Measurements from ENCODE around the gene MVB12A.

MVB12A gene

DNA sequence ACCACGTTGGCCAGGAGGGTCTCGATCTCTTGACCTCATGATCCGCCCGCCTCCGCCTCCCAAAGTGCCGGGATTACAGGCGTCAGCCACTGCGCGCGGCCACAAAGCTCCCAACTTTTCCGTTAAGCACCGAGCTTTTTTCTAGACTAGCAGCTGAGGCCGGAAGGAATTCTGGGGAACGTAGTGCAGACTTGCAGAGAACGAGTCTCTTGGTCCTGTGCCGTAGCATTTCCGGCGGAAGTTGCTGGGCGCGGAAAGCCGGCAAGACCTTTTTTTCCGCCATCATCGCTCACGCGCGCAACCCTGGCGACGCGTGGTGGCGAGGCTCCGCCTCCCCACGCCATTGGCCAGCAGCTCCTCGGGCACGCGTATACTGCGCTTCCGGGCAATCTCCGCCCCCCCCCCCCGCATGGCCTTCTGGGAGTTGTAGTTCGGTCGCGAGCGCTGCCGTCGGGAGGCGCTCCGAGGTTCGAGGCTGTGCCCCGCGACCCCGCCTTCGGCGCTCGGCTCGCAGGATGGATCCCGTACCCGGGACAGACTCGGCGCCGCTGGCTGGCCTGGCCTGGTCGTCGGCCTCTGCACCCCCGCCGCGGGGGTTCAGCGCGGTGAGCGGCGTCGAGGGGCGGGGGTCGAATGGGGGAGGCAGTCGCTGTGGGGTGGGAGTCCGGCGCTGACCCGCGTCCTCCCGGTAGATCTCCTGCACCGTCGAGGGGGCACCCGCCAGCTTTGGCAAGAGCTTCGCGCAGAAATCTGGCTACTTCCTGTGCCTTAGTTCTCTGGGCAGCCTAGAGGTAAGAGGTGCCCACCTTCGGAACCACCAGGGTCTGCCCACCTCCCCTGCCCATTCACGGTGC is at the start of gene MVB12A:
Gene MVB12A (plus strand): TSS at position 427 of the 854 bp plus-strand sequence. CDS start 89 bp downstream, at position 516.
- DNase-seq: peak; percentile 97

DNA sequence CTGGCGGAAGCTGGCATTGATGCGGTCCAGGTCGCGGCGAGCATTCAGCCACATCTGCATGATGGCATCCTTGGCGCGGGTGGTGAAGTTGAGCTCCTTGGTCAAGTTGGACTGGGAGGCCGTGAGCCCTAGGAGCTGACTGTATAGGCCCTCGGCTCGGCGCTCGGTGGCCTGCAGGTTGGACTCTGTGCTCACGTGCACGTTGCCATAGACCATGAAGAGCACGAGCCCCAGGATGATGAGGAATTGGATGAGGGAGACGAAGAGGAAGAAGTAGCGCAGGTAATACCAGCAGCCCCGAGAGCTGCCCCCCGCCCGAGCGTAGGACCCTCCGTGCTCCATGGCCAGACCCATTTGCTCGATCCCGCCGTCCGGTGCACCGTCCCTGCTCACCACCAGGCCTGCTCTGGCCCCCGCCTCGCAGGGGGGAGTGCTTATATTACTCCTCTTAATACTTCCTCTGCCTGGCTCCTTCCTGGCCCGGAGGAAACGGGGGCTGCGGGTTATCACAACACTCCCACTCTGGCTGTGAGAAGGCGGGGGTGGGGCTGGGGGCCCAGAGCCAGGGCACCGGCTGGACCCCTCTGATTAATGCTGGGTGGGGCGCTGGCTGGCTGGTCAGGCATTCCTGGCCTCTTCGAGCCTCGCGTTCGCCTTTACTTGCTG is 42.8 kb upstream of the MVB12A start, which contains the start of gene PLVAP:
Gene PLVAP (minus strand): TSS at position 408 of the 666 bp plus-strand sequence. CDS start 54 bp downstream, at position 354.
- no peak for DNase-seq

DNA sequence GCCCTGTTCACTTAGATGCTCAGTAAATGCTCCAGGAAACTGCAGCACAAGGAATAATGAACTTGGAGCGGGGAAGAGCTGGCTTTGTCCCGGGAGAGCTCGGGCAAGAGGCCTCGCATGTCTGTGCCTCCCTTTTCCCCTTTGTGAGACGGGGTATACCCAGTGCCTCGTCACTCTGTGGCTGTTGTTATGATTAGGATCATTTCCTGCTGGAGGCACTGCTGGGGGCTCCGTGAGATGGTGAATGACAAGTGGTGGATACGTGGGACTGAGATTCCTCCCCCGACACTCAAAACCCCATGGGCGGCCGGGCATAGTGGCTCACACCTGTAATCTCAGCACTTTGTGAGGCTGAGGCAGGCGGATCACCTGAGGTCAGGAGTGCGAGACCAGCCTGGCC is 41.6 kb upstream of the MVB12A start:
- DNase-seq: no peak

GRCh38 chr19:17379221-17379631 is 40.6 kb upstream of the MVB12A start:
- DNase-seq: no peak

- no peak for DNase-seq
These were observed 39.3 kb upstream of the MVB12A start for GRCh38 chr19:17380426-17381138.

- peak; percentile 61 for DNase-seq
These were observed 33.8 kb upstream of the MVB12A start for GRCh38 chr19:17385878-17386611.

- no peak for DNase-seq
These were observed 30.6 kb upstream of the MVB12A start for GRCh38 chr19:17389288-17389687.

GRCh38 chr19:17389957-17390664 is 29.7 kb upstream of the MVB12A start:
- DNase-seq: no peak

DNA sequence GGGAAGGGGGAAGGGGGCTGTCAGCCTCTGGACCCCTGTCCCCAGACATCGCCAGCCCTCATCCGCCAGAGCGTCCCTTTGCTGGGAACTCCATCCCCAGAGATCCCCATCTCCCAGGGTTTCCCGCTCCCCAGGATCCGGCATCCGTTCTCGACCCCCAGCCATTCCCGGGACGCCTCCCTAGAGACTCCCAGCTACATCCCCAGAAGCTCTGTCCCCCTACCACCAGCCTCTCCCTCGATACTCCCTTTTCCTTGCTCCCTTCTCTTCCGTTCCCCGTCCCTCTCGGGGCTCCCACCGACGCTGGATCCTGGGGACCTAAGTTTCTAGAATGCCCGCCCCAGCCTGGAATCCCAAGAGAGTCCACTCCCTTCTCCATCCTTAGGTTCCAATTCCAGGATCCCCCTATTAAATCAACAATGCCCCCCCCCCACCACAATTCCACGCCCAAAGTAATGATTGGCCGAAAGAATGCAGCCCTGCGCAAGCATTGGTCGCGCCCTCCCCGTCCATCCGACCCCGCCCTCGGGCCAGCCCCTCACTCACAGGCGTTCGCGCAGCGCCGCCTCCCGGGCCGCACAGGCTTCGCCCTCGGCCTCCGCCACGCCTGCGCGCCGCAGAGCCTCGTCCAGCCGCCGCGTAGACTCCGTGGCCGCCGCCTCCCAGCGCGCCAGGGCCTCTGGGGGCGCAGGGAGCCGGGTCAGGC is 29.0 kb upstream of the MVB12A start:
- DNase-seq: peak; percentile 86

- no peak for DNase-seq
These were observed 28.3 kb upstream of the MVB12A start for GRCh38 chr19:17391371-17392151.

DNA sequence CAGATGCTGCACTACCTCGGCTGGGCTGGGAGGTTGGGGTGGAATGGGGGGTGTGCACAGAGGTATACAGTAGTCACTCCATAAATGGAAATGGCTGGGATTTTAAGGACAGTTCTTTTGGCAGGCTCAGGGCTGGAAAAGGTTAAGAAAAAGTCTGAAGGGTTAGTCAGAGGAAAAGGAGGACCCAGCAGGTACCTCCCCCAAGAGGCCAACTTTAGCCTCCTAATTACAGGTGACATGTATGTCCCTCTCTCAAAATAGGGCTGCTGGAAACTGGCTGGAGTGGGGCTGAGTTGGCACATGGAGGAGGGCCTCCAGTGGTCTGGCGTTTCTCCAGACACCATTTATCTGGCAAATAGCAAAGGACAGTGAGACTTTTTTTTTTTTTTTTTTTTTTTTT is 26.8 kb upstream of the MVB12A start:
- no peak for DNase-seq

- DNase-seq: no peak
These were observed 25.9 kb upstream of the MVB12A start, which contains the start of gene CCDC194 for GRCh38 chr19:17393914-17394313. Gene CCDC194 (minus strand): TSS chr19:17394196. CDS start chr19:17394158, 38 bp downstream.

DNA sequence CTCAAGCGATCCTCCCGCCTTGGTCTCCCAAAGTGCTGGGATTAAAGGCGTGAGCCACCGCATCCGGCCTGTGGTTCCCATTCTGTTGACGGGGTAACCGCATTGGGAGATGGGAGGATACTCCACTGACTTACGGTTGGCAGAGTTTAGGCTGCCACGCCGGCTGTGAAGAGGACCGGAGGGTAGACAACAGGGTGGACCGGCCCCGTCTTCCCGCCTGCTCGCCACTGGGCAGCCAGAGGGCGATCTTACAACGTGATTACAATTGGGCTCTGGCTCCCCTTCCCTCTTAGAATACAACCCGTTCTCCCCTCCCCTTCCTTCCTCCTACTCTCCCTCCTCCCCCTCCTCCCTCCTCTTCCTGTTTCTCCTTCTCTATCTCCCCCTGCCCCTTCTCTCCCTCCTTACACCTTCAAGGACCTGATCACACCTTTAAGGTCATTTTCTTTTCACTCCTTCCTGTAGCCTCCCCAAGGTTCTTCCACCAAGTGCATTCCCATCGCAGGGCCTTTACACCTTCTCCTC is 24.9 kb upstream of the MVB12A start:
- peak; percentile 75 for DNase-seq

- DNase-seq: no peak
These were observed 20.8 kb upstream of the MVB12A start for GRCh38 chr19:17398902-17399527.

- no peak for DNase-seq
These were observed 18.2 kb upstream of the MVB12A start for GRCh38 chr19:17401628-17402027.

DNA sequence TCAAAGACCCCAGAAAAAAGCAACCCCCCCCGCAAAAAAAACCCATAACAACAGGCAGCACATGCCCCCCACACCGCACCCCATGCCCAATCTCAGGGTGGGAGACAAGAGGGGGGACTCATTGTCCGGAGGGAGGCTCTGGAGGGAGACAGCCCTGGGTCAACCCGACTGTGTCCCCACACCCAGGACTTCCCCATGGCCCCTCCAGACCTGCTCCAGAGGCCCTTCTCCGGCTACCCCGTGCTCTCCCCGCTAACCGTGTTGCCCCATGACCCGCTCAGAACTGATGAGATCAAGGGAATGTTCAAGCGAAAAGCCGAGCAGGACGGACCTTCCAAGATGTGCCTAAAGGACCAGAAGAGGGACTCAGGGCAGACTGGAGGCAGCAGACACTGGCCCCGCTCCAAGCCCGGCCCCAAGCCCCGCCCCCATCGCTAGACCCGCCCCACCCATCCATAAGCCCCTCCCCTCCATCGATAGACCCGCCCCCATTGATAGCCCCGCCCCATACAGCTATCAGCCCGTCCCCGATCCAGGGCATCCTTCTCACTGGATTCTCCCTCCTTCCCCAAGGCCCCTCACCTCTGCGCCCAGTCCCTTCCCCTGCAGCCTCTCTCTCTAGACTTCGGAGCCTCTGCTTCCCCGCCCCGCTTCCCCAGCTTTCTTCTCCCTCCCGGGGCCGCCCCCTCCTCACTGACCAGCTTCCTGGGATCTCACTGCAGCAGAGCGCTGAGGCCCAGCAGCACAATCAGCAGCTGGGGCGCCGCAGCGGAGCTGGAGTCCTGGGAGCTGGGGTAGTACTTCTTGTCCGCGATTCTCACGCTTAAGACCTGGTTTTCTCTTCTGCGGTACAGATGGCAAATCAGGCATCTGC is 16.6 kb upstream of the MVB12A start:
- peak; percentile 45 for DNase-seq

GRCh38 chr19:17404015-17404414 is 15.8 kb upstream of the MVB12A start:
- DNase-seq: no peak

DNA sequence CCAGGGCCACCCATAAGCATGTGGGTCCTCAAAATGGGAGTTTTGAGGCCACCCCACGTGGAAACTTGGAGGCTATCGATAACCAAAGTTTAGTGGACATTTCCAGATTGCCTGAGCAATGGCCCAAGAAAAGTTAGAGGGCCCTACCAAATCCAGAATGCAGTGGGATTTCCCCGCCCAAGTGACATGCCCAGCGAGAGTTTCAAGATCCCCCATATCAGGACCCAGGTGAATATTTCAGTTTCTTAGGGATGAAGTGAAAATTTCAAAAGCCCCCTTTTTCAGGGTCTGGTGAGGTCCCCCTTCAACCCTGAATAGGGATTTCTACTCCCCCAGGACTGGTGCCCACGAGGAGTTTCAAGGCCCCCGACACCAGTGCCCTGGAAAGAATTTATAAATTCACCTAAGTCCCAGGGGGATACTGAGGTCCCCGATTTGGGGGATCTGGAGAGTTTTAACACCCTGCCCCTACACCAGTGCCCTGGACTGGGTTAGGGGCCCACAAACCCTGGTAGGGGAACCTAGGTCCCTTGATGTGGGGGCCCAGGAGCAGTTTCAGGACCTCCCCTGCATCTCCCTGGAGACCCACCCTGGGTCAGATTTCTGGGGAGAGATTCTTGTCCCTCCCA is 15.1 kb upstream of the MVB12A start:
- no peak for DNase-seq

Data from CD4-positive, alpha-beta T cell treated with Interleukin-10 for 1 hour (primary cell).